ENCODE measurements around the gene PEPD.

- TF ChIP-seq CTCF (IDR thresholded peaks at IDR 0.05): no peak
- TF ChIP-seq ZFX (IDR thresholded peaks at IDR 0.05; ENCODE audit: borderline replicate concordance): no peak
Observed at GRCh38 chr19:33528404-33528803, 6.8 kb upstream of the PEPD start.
